KMS-11 (cell line): ENCODE data around the gene SPTBN5.

Source experiments
- H2AFZ ChIP-seq: fragments of 200-600 bp; sonication (generic); 2 replicates; pipeline ENCODE4 v1.6.1; 2016; ENCODE audit warnings: antibody characterized with exemption, mixed run types, low read depth
- H3K27ac ChIP-seq: fragments of 200-600 bp; sonication (generic); 2 replicates; pipeline ENCODE4 v1.6.1; 2016; ENCODE audit warnings: mild to moderate bottlenecking, mixed run types
- H3K27me3 ChIP-seq: fragments of 200-600 bp; sonication (generic); 2 replicates; pipeline ENCODE4 v1.6.1; 2017; ENCODE audit warnings: mild to moderate bottlenecking, low read depth, mixed run types, moderate library complexity; ENCODE audit not compliant: insufficient read depth
- H3K36me3 ChIP-seq: fragments of 200-600 bp; sonication (generic); 2 replicates; pipeline ENCODE4 v1.6.1; 2017; ENCODE audit warnings: mild to moderate bottlenecking, mixed run types; ENCODE audit not compliant: insufficient read depth
- H3K4me1 ChIP-seq: fragments of 200-600 bp; sonication (generic); 2 replicates; pipeline ENCODE4 v1.6.1; 2016; ENCODE audit warnings: mild to moderate bottlenecking, low read depth, mixed run types; ENCODE audit not compliant: poor library complexity, severe bottlenecking
- H3K4me2 ChIP-seq: fragments of 200-600 bp; sonication (generic); 2 replicates; pipeline ENCODE4 v1.7.0; 2016; ENCODE audit warnings: mild to moderate bottlenecking, mixed run types
- H3K4me3 ChIP-seq: fragments of 200-600 bp; sonication (generic); IDR thresholded peaks from 2 replicates; pipeline ENCODE4 v1.6.1; 2017; ENCODE audit warnings: low read depth, low read length, mixed read lengths; ENCODE audit not compliant: insufficient read depth
- H3K79me2 ChIP-seq: fragments of 200-600 bp; sonication (generic); 2 replicates; pipeline ENCODE4 v1.6.1; 2016; ENCODE audit warnings: low read depth, mixed run types; ENCODE audit not compliant: insufficient read depth
- H3K9ac ChIP-seq: fragments of 200-600 bp; sonication (generic); 2 replicates; pipeline ENCODE4 v1.6.1; 2016; ENCODE audit warnings: mild to moderate bottlenecking, mixed run types
- H4K20me1 ChIP-seq: fragments of 200-600 bp; sonication (generic); 2 replicates; pipeline ENCODE4 v1.6.1; 2016; ENCODE audit warnings: mild to moderate bottlenecking, mixed run types; ENCODE audit not compliant: insufficient read depth
- CTCF ChIP-seq: fragments of 200-600 bp; sonication (generic); conservative IDR thresholded peaks from 2 replicates; pipeline ENCODE4 v1.6.1; 2017; ENCODE audit warnings: low read depth, mild to moderate bottlenecking, antibody characterized with exemption, low read length, moderate library complexity, mixed read lengths

The SPTBN5 gene

DNA sequence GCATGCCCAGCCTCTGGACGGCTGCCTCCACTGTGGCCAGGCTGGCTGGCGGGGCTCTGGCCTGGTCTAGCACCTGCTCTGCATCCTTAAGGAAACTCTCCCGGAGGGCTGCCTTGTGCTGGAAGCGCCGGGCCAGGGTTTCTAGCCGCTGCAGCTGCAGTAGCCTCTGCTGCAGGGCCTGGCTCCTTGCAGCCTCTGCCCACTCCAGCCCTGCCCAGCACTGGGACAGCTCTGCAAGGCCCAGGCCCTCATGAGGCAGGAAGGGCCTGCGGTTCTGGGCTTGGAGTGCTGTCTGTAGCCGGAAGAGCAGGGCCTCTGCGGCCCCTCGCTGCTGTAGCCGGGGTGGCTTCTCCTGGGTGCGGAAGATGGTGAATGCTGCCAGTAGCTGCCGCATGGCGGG lies 8.0 kb downstream of the SPTBN5 start:
- Histone ChIP-seq H3K4me2 (no peak overlapping the region), H3K4me1 (peaks cover 3% of the 10 kb centered on the region), H3K36me3 (no peaks in the 10 kb centered on the region), H3K79me2 (no peaks in the 10 kb centered on the region), H3K9ac (no peak overlapping the region), H3K4me3 (no peak overlapping the region), H4K20me1 (no peaks in the 10 kb centered on the region), H3K27me3 (no peaks in the 10 kb centered on the region), H2AFZ (no peak overlapping the region), H3K27ac (no peak overlapping the region)
- TF ChIP-seq CTCF: no peak

DNA sequence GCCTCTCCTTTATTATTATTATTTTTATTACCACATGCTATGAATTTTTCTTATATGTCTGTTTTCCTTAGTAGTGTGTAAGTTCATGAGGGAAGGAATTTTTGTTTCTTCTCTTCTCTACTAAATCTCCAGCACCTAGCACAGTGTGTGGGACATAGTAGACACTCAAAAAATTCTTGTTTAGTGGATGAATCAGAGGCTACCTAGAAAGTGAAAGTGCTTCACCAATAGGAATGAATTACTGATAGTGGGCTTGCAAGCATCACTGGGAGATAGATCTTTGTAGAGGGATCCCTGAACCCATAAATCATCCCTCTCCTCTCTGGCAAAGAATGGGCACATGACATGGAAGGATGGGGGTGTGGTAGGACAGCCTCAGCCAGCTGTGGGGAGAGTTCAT lies 8.5 kb downstream of the SPTBN5 start:
- Histone ChIP-seq H3K4me3 (no peak overlapping the region), H3K9ac (no peak overlapping the region), H4K20me1 (no peaks in the 10 kb centered on the region), H3K36me3 (no peaks in the 10 kb centered on the region), H3K79me2 (no peaks in the 10 kb centered on the region), H3K27me3 (no peaks in the 10 kb centered on the region), H3K4me1 (peaks cover 3% of the 10 kb centered on the region), H3K4me2 (no peak overlapping the region), H2AFZ (no peak overlapping the region), H3K27ac (no peak overlapping the region)
- no peak for TF ChIP-seq CTCF

DNA sequence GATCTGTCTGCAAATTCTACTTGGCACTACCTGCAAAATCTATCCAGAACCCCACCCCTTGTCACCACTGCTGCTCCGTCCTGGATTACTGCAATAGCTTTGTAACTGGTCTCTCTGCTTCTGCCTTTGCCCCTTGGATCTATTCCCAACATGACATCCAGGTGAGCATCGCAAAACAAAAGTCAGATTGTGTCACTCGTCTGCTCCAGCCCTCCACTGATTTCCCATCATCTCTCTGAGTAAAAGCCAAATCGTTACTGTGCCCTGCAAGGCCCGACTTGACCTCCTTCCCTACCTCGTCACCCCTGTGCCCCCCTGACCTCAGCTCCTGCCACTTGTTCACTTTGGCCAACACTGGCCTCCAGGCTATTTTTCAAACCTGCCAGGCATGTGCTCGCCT lies 9.4 kb downstream of the SPTBN5 start:
- Histone ChIP-seq H3K4me3 (no peak overlapping the region), H3K4me1 (peaks cover 3% of the 10 kb centered on the region), H3K9ac (no peak overlapping the region), H3K36me3 (no peaks in the 10 kb centered on the region), H4K20me1 (no peaks in the 10 kb centered on the region), H3K27me3 (no peaks in the 10 kb centered on the region), H3K79me2 (no peaks in the 10 kb centered on the region), H2AFZ (no peak overlapping the region), H3K4me2 (no peak overlapping the region), H3K27ac (no peak overlapping the region)
- TF ChIP-seq CTCF: no peak

- H3K27me3 ChIP-seq: no peaks in the 10 kb centered on the region
- no peak for TF ChIP-seq CTCF
- H3K79me2 ChIP-seq: no peaks in the 10 kb centered on the region
- H3K27ac ChIP-seq: no peak overlapping the region
- no peaks in the 10 kb centered on the region for H4K20me1 ChIP-seq
- no peak overlapping the region for H3K4me3 ChIP-seq
- H3K4me2 ChIP-seq: no peak overlapping the region
- H3K9ac ChIP-seq: no peak overlapping the region
- no peak overlapping the region for H2AFZ ChIP-seq
- H3K4me1 ChIP-seq: peaks cover under 1% of the 10 kb centered on the region
- H3K36me3 ChIP-seq: no peaks in the 10 kb centered on the region
Observed at GRCh38 chr15:41883484-41883825, 10.4 kb downstream of the SPTBN5 start.
